MCF 10A (cell line): ENCODE results near the gene CAGE1. TPM values are rescaled to one million over a fixed set of nuclear protein-coding genes. Genes with fewer than 3 reads are reported as not detected.

Source experiments
- BruUV-seq: library from RNA; stranded (reverse); fragments of 400-500 nt; replicated peaks from 2 replicates; lab custom pipeline; 2021; lab: Mats Ljungman, UMichigan
- CTCF ChIA-PET: fragments of 300-600 bp; sonication (Branson Sonifier 250); formaldehyde crosslinking; extraction: SDS; loops from one replicate; lab custom pipeline; 2021; ENCODE audit warnings: antibody characterized with exemption, inconsistent platforms; lab: Yijun Ruan, JAX
- POLR2A ChIA-PET: fragments of 300-600, 350-650 bp; sonication (Branson Sonifier 250); formaldehyde crosslinking; extraction: SDS; loops from one replicate; lab custom pipeline; 2020; ENCODE audit warnings: antibody characterized with exemption, inconsistent platforms; lab: Yijun Ruan, JAX
- DNase-seq: peaks from one replicate; pipeline ENCODE4 v3.0.0-alpha.2; 2018; ENCODE audit not compliant: unreplicated experiment
- H3K27ac Mint-ChIP-seq: one replicate; pipeline ENCODE4 v1.8.0; 2022; ENCODE audit warnings: mild to moderate bottlenecking, low read depth, mixed read lengths; ENCODE audit not compliant: unreplicated experiment
- H3K27me3 Mint-ChIP-seq: one replicate; pipeline ENCODE4 v1.8.0; 2022; ENCODE audit warnings: mixed read lengths; ENCODE audit not compliant: insufficient read depth, unreplicated experiment
- H3K36me3 Mint-ChIP-seq: one replicate; pipeline ENCODE4 v1.8.0; 2022; ENCODE audit warnings: mild to moderate bottlenecking, moderate library complexity, mixed read lengths; ENCODE audit not compliant: insufficient read depth, unreplicated experiment
- H3K4me1 Mint-ChIP-seq: one replicate; pipeline ENCODE4 v1.8.0; 2022; ENCODE audit warnings: mixed read lengths; ENCODE audit not compliant: insufficient read depth, unreplicated experiment
- H3K4me3 Mint-ChIP-seq: one replicate; pipeline ENCODE4 v1.8.0; 2022; ENCODE audit warnings: mild to moderate bottlenecking, moderate library complexity, mixed read lengths; ENCODE audit not compliant: unreplicated experiment
- H3K9me3 Mint-ChIP-seq: one replicate; pipeline ENCODE4 v1.8.0; 2022; ENCODE audit warnings: mixed read lengths; ENCODE audit not compliant: unreplicated experiment
- CTCF ChIP-seq: fragments of 200-600 bp; IDR thresholded peaks from one replicate; pipeline ENCODE4 v1.8.0; 2022; ENCODE audit warnings: antibody characterized with exemption, mild to moderate bottlenecking; ENCODE audit not compliant: unreplicated experiment
- intact Hi-C: fragments of 100-400 bp; cut with micrococcal nuclease; formaldehyde crosslinking; loops from 2 replicates; pipeline ENCODE4 v1.14.1; 2022
- total RNA-seq: library from RNA; stranded (reverse); gene quantifications from 2 replicates; pipeline ENCODE4 v1.2.3, GENCODE V29; 2022

Gene CAGE1
- total RNA-seq, 1 experiment from 2014 or later: 0.33 TPM

GRCh38 chr6:7426447-7427169, 37.1 kb upstream of the CAGE1 start:
- CTCF ChIA-PET: interaction anchor here (0.6 to 2.3 kb wide), 10 partner anchors 18 to 145 kb away, joined by 3 to 9 read pairs (median 4); no protein-coding TSS in a partner anchor
- BruUV-seq: no TSS peak
- POLR2A ChIA-PET: interaction anchor here (0.9 to 2.6 kb wide), 13 partner anchors 53 to 161 kb away, joined by 3 to 20 read pairs (median 9); partner anchors contain the start of gene DSP
- intact Hi-C loops: no loop called here
- no peaks in the 10 kb centered on the region for H3K27me3 Mint-ChIP-seq
- no peak for TF ChIP-seq CTCF
- no peaks in the 10 kb centered on the region for H3K36me3 Mint-ChIP-seq
- no peaks in the 10 kb centered on the region for H3K4me1 Mint-ChIP-seq
- DNase-seq: no peak
- H3K4me3 Mint-ChIP-seq: no peak overlapping the region
- H3K9me3 Mint-ChIP-seq: no peaks in the 10 kb centered on the region
- H3K27ac Mint-ChIP-seq: no peak overlapping the region

GRCh38 chr6:7425808-7426190, 36.3 kb upstream of the CAGE1 start:
- Mint-ChIP-seq H3K27me3 (no peaks in the 10 kb centered on the region), H3K27ac (no peak overlapping the region), H3K4me3 (no peak overlapping the region), H3K4me1 (no peaks in the 10 kb centered on the region), H3K9me3 (no peaks in the 10 kb centered on the region), H3K36me3 (no peaks in the 10 kb centered on the region)
- POLR2A ChIA-PET: interaction anchor here (0.7 to 2.6 kb wide), 16 partner anchors 12 to 273 kb away, joined by 3 to 20 read pairs (median 6); partner anchors contain the start of genes DSP and SNRNP48
- CTCF ChIA-PET: interaction anchor here (0.5 to 2.3 kb wide), 24 partner anchors 10 to 164 kb away, joined by 3 to 9 read pairs (median 4); partner anchors contain the start of gene SNRNP48
- intact Hi-C loops: loop anchor here (1.0 to 2.0 kb wide), 7 partner anchors 55 to 190 kb away; partner anchors contain the start of gene SNRNP48
- BruUV-seq: no TSS peak
- no peak for TF ChIP-seq CTCF
- DNase-seq: no peak

- intact Hi-C loops: loop anchor here (1.0 to 2.0 kb wide), 7 partner anchors 56 to 190 kb away; partner anchors contain the start of gene SNRNP48
- DNase-seq: peak; percentile 80
- TF ChIP-seq CTCF: peak; percentile 61
- CTCF ChIA-PET: interaction anchor here (0.5 to 2.3 kb wide), 25 partner anchors 11 to 169 kb away, joined by 3 to 9 read pairs (median 3); partner anchors contain the start of gene SNRNP48
- Mint-ChIP-seq H3K36me3 (peaks cover under 1% of the 10 kb centered on the region), H3K27me3 (no peaks in the 10 kb centered on the region), H3K4me3 (no peak overlapping the region), H3K4me1 (no peaks in the 10 kb centered on the region), H3K9me3 (no peaks in the 10 kb centered on the region), H3K27ac (no peak overlapping the region)
- no TSS peak for BruUV-seq
- POLR2A ChIA-PET: interaction anchor here (0.5 to 2.6 kb wide), 23 partner anchors 8 to 274 kb away, joined by 3 to 20 read pairs (median 5); partner anchors contain the start of genes DSP and SNRNP48
Observed at GRCh38 chr6:7424967-7425807, 35.6 kb upstream of the CAGE1 start.
